GM19438 (cell line): ENCODE data around the gene SELENON.

Source experiments
- ATAC-seq: cut with Tn5 transposase; IDR thresholded peaks from one replicate; pipeline ENCODE4 v1.9.1; 2021; ENCODE audit warnings: low read depth; ENCODE audit not compliant: unreplicated experiment

SELENON gene

DNA sequence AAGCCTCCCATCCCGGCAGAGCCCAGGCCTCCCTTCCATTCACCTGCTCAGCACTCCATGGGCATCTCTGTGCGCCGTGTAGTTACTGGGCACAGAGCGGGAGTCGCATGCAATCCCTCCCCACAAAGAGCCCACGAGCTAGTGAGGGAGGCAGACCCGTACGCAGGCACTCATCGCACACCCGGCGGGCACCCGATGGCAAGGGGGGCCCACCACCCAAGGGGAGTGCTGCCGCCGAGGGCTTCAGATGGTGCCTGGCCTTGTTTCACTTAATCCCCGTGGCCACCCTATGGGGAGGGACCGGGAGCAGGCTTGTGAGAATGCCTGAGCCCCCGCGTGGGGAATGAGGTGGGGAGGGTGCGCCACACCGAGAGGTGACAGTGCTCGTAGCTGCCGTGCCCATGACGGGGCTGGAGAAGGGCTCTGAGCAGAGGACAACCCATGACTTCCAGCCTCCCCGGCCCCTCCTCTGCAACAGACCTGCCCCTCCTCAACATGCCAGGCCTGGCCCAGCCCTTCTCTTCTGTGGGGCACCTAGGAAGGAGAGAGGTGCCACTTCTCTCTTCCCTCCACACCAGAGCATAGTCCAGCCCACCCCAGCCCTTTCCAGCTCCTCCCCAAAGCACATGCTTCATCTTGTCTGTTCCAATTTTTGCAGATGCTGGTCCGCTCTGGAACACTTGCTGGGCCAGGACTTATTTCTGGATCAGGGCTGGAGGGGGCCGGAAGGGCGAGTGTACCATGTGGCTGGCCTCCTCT lies 30.2 kb upstream of the SELENON start:
- ATAC-seq, result no peak

DNA sequence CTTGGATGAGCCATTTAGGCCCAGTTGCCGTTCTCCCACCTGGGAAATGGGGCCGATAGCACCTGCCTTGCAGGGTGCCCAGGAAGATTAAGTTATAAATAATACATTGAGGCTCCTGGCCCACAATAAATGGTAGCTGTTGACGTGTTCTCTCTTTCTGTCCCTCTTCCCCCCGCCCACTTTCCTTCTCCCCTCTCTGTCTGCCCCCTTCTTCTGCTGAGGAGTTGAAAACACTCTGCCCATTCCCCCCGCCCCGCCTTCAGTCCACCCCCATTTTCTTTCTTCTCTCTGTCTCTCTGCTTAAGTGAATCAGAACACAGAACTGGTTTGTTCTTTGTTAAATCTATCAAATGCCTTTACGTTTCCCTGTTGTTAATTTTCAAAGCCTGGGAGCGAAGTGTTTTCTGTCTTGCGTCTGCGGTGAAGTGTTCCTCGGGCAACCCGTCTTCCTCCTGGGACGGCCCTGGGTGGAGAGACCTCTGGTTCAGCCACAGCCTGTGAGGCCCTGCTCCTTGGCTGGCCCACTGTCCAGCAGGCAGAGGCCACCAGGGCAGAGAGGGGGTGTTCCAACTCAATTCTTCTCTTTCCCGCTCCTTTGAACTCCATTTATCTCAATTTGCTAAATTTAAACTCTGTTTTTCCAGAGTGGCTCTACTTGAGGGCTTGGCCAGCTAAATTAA lies 29.3 kb upstream of the SELENON start:
- no peak for ATAC-seq

DNA sequence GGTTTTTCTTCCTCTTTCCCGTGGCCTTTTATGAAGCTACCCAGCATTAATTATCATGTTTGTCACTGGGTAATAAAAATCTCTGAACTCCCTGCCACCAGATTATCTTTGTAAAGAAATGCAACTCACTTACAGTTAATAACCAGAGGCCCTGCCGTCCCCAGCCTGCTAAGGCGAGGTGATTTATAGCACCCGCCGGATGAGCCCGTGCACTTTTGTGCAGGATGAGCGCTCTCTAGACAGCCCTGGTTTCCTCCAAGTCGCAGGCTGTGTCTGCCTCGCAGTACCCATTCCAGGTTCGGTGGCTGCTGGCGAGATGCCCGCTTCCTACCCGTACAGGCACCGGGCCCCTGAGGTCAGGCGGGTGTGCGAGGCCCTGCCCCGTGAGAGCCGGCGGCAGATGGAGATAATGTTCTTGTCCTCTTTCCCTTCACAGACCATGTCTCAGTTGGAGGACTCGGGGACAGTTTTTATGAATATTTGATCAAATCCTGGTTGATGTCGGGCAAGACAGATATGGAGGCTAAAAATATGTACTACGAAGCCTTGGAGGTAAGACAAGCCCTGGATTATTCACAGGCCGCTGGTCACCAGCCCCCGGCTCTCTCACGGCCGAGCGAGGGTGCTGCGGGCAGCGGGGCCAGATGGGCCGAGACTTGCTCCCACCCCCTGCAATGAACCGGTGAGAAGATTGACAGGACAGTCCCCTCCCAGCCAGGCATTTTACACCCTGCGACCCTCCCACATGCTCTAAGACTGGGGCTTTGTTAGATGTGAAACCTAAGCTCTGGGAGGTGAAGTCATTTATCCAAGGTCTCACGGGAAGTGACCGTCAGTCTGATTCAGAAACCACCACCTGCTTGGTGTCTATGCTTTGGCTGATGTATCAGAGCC lies 28.5 kb upstream of the SELENON start:
- ATAC-seq, result no peak

DNA sequence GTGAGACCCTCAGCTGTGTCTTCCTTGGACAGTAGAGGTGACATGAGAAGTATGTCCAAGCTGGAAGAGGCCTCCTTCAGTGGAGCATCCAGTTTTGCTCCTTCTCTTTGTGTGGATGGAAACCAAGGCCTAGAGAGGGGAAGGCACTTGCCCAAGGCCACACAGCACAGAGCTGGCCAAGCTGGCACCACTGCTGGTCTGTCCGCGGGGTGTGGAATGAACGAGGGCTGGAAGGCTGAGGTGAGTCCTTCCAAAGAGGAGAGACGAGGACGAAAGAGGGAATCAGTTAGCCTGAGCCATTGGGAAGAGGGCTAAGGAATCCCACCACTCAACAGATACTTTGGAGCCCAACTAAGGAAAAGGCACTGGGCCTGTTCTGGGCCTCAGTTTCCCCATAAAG lies 27.8 kb upstream of the SELENON start:
- no peak for ATAC-seq

DNA sequence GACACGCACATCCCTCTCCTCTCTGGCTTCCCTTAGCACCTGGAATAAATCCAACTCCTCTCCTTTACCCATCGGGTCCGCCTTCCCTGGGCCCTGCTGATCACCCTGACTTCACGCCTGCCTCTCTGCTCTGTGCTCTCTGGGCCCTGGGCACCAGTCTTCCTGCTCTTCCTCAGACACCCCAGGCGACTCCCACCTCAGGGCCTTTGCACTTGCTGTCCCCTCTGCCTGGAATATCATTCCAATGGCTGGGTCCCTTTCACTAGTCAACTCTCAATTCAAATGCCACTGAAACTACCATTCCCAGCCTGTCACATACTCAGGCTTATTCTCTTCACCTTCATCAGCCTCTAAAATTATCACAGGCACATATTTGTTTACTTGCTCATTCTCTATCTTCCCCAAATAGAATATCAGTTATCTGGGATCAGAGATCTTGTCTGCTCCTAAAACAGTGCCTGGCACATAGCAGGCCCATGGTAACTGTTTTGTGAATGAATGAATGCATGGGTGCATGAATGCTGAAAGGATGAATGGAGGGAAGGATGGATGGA lies 27.2 kb upstream of the SELENON start:
- no peak for ATAC-seq

DNA sequence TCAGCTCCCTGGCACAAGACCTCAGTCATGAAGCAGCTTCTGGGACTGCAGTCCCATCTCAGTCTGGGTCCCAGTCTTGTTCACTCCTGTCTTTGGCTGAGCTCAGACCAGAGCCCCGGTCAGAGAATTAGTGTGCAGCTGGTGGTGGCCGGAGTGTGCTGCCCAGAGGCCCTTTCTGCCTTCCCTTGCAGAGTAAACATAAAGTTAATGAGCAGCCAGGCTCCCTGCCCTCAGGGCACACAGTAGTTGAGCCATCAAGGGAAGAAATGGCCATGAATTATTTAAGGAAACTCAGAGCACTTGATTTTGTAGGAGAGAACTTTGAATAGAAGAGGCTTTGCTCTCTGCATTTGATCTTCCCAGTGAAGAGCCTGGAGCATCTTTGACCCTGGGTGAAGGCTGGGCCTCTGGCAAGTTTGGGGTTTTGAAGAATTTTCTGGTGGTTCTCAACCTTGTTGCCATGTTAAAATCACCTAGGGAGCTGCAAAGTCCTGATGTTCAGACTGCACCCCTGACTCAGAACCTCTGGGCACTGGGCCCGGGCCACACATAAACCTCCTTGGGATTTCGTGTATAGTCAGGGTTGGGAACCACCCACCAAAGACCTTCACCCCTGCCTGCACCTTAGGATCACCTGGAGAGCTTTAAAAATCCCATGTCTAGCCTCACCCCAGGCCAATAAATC lies 26.4 kb upstream of the SELENON start:
- ATAC-seq, result no peak

DNA sequence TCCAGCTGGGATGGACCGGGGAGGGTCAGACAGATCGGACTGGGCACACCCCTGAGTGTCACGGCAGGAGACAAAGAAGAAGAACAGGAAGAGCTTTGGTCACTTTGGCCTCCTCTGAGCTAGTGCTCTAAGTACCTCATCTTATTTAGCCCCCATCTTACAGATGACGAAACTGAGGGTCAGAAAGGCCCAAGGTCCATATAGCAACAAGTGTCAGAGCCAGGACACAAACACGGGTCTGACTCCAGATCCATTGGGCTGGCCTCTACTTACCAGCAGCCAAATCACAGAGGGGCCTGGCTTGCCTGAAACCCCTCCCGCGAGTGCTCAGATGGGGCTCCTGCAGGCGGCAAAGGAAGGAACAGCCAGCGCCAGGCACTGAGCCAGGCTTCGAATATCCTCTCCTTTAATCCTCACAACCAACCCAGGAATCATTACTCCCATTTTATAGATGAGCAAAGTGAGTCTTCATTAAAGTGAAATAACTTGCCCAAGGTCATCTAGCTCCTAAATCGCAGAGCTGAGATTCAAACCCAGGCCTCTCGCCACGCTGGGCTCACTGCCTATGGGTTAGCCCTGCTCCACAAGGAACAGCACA lies 25.7 kb upstream of the SELENON start:
- no peak for ATAC-seq

DNA sequence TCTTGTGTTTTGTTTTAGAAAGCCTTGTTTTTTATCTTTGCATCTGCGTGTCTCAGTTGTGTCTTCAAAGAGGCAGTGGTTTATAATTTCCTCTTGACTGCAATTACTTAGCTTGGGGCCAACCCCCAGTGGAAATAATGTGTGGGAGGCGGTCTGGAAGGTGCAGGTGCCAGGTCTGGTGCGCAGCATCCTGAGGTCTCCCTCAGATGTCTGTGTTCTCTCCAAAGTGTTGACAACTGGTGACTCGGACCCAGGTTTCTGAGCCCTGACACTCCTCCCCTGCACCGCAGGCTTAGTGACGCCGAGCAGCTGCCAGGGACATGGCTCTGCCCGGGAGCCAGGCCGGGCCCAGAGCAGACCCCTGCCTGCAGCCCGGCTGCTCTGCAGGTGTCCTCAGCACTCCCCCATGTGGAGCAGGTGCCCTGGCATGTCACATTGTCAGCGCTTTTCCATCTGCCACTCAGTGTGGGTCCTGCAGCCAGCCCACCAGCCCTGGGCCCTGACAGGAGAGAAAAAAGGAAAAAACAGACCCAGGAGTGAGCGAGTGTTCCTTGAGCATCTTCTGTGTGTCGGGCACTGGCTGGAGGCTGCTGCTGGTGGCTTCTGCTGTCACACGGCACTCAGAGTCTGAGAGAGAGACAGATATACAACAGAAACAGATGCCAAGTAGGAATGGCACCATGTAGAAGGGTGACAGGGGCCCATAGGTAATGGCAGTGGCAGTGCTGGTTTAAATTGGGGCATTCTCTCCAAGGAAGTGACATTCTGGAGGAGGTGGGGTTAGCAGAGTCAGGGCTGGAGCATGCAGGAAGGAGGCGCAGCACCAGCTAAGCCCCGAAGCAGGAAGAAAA lies 24.8 kb upstream of the SELENON start:
- no peak for ATAC-seq

DNA sequence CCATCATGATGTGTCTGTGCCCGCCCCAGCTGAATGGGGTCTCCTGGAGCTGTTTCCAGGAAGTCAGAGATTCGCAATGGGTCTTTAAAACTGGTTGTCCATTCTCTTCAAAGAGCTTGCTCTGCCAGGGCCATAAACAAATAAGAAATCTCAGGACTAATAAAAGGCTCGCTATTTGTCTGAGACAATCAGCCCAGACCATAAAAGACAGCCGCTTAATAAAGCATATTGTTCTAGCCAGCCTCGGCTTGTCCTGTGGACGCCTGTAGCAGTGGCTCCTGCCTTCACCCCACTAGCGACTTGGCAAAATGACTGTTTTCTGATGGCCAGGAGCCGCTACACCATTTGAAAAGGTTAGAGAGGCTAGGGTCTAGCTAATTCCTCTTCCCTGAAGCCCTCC lies 20.6 kb upstream of the SELENON start:
- no peak for ATAC-seq

DNA sequence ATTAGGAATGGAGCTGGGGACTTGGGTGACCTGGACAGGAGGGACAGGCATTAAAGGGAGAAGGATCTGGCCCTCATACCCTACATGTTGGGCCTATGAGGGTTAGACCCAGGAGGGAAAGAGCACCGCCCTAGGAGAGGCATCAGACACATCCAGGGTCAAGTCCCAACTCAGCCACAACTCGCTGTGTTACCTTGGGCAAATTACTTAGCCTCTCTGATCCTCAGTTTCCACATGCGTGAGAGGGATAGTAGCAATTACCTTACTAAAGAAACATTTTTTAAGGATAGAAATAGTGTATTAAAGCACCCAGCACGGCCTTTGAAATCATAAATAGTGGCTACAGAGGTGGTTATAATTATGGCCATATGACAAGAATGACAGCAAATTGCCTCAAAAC lies 20.1 kb upstream of the SELENON start:
- no peak for ATAC-seq

DNA sequence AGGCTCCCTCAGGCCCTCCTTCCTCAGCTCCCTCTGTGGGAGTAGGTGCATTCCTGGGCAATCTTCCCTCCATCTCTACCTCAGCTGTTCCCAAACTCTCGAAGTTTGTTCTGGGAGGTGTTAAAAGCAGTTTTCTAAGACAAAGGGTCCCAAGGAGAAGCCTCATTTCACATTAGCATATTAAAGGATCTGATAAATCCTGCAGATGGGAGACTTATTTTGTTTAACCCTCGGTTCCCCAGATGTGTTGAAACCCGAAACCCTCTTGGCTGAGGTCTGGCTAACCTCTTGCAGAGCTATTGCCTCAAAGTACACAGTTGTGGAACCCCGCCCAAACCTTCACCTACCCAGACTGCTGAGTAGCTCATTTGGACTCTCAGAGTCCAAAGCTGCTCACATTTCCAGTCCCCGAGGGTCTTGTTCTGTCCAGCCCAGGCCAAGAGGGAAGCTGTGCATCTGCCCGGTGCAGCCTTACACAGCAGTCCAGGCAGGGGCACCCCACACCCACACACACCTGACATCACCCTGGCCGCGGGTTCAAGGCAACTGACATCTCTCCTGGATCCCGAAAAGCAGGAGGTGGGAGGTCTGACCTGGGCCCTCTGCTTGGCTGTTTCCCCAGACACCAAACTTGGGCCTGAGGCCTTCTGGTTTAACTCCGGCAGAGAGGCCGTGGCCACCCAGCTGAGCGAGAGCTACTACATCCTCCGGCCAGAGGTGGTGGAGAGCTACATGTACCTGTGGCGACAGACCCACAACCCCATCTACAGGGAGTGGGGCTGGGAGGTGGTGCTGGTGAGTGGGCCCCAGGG lies 19.5 kb upstream of the SELENON start:
- no peak for ATAC-seq

DNA sequence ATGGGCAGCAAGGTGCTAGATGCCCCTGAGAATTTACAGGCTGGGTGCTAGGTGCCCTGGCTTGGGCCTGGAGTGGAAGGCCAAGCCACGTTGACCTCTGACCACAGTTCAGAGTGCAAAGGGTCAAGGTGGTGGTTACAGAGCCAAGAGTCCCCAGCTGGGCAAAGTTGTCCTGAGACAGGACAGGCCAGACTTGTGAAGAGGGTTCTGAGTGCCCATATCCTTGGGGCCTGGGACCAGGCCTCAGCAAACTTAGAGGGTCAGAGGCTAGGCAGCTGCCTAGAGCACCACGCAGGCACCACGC lies 18.9 kb upstream of the SELENON start:
- no peak for ATAC-seq

DNA sequence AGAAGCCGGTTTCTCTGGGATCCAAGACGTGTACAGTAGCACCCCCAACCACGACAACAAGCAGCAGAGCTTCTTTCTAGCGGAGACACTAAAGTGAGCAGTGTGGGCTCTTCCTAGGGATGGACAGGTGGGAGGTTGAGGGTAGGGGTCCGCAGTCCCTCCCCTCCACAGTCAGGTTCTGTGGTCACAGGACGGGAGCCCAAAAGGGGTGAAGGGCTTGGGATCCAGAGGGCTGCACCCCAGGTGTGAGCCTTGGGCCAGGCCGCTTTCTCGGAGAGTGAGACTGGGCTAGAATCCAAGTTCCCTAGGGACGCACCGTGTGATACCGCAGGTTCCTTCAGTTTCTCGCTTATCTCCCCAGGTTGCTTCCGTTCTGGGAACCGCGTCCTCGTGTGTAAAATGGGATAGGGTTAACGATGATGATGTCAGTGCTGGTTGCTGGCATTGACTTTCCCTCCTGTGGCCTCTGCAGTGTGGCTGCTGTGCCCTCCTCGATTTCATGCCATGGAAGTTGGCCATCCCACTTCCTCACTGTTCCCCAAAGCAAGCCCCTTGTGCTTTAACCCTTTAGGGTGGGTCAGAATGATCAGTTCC lies 17.3 kb upstream of the SELENON start:
- ATAC-seq, result no peak

DNA sequence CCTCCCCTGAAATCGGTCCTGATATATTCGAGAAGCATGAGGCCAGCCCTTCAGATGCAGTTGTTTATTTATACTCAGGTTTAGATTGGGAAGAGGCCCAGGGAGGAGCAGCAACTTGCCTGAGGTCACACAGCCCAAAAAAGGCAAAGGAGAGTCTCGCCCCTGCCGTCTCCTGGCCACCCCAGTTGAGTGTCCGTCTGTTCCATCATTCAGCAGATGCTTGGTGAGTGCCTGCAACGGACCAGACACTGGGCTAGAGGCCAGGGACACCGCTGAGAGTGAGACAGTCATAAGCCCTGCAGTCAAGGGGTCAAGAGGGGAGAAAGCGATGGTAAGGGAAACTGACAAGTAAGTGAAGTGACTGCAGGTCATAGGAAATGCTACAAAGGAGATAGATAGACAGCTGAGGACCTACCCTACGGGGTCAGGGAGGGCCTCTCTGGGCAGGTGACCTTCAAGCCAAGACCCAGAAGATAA lies 15.4 kb upstream of the SELENON start:
- no peak for ATAC-seq

DNA sequence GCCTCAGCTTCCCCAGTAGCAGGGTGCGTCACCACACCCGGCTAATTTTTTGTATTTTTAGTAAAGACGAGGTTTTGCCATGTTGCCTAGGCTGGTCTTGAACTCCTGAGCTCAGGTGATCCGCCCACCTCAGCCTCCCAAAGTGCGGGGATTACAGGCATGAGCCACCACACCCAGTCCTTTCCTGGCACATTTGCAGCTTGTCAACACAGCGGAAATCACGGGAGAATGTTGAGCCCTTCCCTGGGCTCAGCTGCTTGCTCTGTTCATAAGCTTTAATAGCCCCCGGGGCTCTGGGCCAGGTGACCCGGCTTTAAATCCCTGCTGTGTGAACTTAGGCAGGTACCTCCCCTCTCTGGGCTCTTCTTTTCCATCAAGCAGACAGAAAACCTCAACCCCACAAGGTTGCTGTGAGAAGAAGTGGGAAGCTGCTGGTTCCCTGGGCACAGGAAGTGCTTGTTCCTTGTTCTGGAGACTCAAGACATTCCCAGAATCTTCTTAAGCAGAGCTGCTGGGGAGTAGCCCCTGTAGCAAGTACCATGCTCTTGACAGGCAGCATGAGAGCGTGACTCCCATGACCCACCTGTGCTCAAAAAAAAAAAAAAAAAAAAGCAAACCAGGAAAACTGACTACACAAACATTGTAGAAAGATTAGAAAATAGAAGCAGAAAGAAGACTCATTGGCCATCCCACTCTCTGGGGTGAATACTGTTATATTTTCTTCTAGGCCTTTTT lies 14.5 kb upstream of the SELENON start:
- no peak for ATAC-seq

DNA sequence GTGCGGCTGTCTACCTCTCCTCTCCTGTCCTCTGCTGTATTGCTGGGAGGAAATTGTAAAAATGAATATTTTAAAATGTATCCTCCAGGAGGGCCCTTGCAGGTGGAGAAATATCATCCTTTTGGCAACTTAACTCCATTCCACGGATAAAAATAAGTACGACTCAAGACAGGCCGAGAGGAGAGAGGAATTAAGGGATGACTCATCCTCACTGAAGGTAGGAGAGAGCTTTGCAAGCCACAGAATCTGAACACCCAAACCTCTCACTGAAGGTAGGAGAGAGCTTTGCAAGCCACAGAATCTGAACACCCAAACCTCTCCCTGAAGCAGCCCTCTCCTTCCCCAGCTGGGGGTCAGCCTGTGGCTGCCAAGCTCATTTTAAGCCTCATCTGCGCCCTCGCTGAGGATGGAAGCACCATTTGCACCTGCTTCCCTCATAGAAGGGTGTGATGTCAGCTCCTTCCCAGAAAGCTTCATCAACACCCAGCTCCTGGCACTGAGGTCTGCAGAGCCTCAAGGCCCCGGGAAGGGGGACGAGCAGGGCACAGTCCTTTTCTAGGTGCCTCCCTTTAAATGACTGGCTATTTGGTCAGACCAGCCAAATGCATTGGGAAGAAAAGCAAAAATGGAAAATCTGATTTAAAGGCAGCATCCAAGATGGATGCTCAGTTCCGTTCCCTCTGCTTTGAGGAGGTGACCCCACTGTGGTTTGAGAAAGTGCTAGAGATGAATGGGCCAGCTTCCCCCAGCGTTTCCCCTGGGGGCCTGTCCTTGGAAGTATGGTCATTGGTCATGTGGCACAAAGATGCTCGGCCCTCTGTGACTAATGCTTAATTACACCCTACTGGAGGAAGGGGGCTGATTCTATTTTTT lies 12.9 kb upstream of the SELENON start:
- ATAC-seq, result no peak
